Lower lobe of right lung (tissue), 2 donors: ENCODE data around the gene SLC30A10. TPM values are rescaled to one million over a fixed set of nuclear protein-coding genes. Genes with fewer than 3 reads are reported as not detected.
"Not testable (repeated sequence)": the region's sequence is repeated elsewhere in the genome, so short reads cannot be mapped to it uniquely, and the experiment has no call there.

Experiments used
- ATAC-seq, 2 donors: fragments of 200-7000 bp; cut with Tn5 transposase; one replicate each; pipeline ENCODE4 v1.9.1; 2020 to 2022; ENCODE audit warnings: mild to moderate bottlenecking in 2 of 2, moderate library complexity in 2 of 2
- DNase-seq: peaks from one replicate; pipeline ENCODE4 v3.0.0-alpha.2; 2020
- H3K27ac ChIP-seq: fragments of 200-600 bp; one replicate; pipeline ENCODE4 v1.8.0; 2022
- H3K27me3 ChIP-seq: fragments of 200-600 bp; one replicate; pipeline ENCODE4 v1.8.0; 2022; ENCODE audit warnings: low read depth
- H3K36me3 ChIP-seq: fragments of 200-600 bp; one replicate; pipeline ENCODE4 v1.8.0; 2022; ENCODE audit warnings: mild to moderate bottlenecking
- H3K4me1 ChIP-seq: fragments of 200-600 bp; one replicate; pipeline ENCODE4 v1.8.0; 2022
- H3K4me3 ChIP-seq: fragments of 200-600 bp; one replicate; pipeline ENCODE4 v1.8.0; 2022; ENCODE audit warnings: mild to moderate bottlenecking
- H3K9me3 ChIP-seq: fragments of 200-600 bp; one replicate; pipeline ENCODE4 v1.8.0; 2022
- intact Hi-C: fragments of 100-400 bp; cut with DNase I; formaldehyde crosslinking; loops from one replicate; pipeline ENCODE4 v1.11.0; 2022
- total RNA-seq: library from RNA; stranded (reverse); fragmentation: NEBNext Ultra II Directional; extraction: Animal tissue kit (Norgen Biotek cat#: 25700); gene quantifications from one replicate; pipeline ENCODE4 v1.2.1, GENCODE V29; 2021
- TF ChIP-seq, protein P1 (sequence below): fragments of 200-600 bp; IDR thresholded peaks from one replicate; pipeline ENCODE4 v1.8.0; 2022; ENCODE audit warnings: antibody characterized with exemption, mild to moderate bottlenecking
- donor health status: DM: no; HTN: yes; CAD: no; lungs with severe emphysema.

SLC30A10 gene
- total RNA-seq, 1 donor from 2014 or later: not detected

DNA sequence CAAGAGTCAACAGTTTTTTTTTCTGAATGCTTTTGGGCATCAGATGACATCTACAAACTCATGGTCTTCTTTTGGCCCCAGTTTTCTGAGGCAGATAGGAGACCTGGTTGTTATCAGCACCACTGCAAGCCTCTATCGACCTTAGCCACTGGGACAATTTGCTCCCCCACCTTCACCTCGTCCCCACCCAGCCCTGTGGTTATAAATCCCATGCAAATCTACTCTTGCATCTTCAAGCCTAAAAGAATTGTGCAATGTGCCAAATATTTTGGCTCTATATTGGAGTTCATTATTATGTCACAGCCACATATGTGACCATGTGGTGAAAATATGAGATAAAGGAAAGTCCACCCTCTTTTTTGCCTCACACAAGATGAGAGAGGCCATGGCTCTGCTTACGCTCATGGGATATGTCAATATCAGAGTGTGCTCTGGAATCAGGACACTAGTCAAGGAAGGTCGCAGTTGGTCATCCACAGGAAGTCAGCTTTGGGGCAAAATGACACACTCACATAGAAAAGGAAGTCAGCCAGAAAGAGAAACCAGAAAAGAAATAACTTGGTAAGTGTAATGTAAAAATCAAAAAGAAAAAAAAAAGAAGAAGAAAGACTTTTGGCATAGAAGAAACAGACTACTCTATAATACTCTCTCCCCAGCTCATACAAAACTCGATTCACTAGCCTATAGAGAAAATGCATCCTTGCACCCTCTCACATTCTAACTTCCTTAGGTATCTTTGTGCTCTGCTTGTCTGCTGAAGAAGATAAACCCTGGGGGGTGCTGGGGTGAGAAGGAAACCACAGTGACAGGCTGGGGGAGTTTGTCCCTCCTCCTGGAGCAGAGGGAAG, 21.2 kb downstream of the SLC30A10 start:
- peak in 1 of 2 donors; percentile 53 for ATAC-seq
- no peak overlapping the region for H3K4me3 ChIP-seq
- TF ChIP-seq, protein P1, sequence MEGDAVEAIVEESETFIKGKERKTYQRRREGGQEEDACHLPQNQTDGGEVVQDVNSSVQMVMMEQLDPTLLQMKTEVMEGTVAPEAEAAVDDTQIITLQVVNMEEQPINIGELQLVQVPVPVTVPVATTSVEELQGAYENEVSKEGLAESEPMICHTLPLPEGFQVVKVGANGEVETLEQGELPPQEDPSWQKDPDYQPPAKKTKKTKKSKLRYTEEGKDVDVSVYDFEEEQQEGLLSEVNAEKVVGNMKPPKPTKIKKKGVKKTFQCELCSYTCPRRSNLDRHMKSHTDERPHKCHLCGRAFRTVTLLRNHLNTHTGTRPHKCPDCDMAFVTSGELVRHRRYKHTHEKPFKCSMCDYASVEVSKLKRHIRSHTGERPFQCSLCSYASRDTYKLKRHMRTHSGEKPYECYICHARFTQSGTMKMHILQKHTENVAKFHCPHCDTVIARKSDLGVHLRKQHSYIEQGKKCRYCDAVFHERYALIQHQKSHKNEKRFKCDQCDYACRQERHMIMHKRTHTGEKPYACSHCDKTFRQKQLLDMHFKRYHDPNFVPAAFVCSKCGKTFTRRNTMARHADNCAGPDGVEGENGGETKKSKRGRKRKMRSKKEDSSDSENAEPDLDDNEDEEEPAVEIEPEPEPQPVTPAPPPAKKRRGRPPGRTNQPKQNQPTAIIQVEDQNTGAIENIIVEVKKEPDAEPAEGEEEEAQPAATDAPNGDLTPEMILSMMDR: no peak
- H3K27ac ChIP-seq: no peak overlapping the region
- no peaks in the 10 kb centered on the region for H3K27me3 ChIP-seq
- intact Hi-C loops: no loop called here
- no peak for DNase-seq
- H3K4me1 ChIP-seq: no peaks in the 10 kb centered on the region
- H3K36me3 ChIP-seq: no peaks in the 10 kb centered on the region
- H3K9me3 ChIP-seq: no peaks in the 10 kb centered on the region

DNA sequence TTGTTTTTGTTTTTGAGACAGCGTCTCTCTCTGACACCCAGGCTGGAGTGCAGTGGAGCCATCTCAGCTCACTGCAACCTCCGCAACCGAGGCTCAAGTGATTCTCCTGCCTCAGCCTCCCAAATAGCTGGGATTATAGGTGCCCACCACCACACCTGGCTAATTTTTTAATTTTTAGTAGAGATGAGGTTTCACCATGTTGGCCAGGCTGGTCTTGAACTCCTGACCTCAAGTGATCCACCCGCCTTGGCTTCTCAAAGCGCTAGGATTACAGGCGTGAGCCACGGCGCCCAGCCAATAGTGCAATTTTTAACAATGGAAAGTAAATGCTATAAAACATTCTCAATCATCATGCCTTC, 21.8 kb downstream of the SLC30A10 start:
- H3K27me3 ChIP-seq, H3K9me3 ChIP-seq, H3K36me3 ChIP-seq, ATAC-seq, intact Hi-C loops, H3K27ac ChIP-seq, DNase-seq, H3K4me1 ChIP-seq, H3K4me3 ChIP-seq: not testable (repeated sequence)

DNA sequence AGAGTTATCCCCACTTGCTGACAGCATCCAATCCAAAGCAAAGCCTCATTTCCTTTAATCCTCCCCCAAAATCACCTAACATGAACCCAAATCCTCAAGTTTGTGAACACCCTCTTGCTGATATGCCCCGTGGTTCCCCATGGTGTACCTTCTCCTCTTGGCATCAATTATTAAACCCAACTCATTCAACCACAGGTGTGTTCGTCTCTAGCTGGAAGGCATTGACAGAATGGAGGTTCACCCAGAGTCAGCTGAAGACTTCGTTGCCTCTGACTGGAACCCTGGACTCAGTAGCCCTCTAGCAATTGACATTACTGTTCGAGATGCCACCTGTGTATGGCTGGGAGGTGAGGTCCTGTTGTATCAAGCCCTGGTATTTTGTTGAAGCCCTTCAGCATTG, 22.8 kb downstream of the SLC30A10 start:
- intact Hi-C loops: no loop called here
- H3K27ac ChIP-seq: no peak overlapping the region
- no peaks in the 10 kb centered on the region for H3K4me1 ChIP-seq
- TF ChIP-seq, protein P1: no peak
- no peaks in the 10 kb centered on the region for H3K36me3 ChIP-seq
- H3K27me3 ChIP-seq: no peaks in the 10 kb centered on the region
- no peak for DNase-seq
- no peak for ATAC-seq
- H3K4me3 ChIP-seq: no peak overlapping the region
- H3K9me3 ChIP-seq: no peaks in the 10 kb centered on the region

DNA sequence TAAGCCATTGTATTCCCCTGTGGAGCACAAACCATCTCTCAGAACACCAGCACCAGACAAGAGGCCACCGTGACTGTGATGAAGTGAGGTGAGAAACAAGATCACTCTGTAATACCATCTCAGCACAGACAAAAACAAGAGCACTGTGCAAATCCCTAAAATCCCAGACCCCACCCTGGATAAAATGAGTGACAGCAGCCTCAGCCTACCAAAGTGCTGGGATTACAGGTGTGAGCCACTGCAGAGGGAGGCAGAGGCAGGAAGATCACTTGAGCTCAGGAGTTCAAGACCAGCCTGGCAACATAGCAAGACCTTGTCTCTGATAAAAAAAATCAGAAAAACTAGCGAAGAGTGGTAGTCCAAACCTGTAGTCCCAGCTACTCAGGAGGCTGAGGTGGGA, 23.4 kb downstream of the SLC30A10 start:
- no peak overlapping the region for H3K4me3 ChIP-seq
- H3K27me3 ChIP-seq: no peaks in the 10 kb centered on the region
- DNase-seq (no peak), ATAC-seq (no peak)
- H3K4me1 ChIP-seq: no peaks in the 10 kb centered on the region
- no peaks in the 10 kb centered on the region for H3K36me3 ChIP-seq
- intact Hi-C loops: no loop called here
- no peak overlapping the region for H3K27ac ChIP-seq
- TF ChIP-seq, protein P1: no peak
- H3K9me3 ChIP-seq: no peaks in the 10 kb centered on the region

DNA sequence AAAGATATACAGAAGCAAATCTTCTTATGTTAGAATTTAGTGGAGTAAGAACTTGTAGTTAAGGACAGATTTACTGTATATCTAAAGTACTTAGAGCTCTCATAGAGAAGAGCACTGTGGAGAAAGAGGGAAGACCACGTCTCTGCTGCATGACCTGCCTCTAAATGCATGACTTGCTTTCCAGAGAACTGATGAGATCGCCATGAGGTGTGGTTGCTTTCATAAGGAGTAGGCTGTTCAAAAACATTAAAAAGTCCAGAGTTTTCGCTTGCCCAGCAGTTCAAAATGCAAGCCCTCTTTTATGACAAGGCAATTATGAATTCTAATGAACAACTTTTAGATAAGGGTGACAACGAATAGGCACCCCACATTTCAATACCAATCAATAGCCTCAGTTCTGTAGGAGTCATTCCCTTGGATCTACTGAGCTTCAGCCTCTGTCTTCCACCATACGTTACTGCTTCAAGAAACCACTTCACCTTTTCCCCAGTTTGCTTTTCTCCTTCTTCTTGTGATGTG, 24.9 kb downstream of the SLC30A10 start:
- intact Hi-C loops: no loop called here
- DNase-seq: no peak
- Histone ChIP-seq H3K27me3 (no peaks in the 10 kb centered on the region), H3K9me3 (no peaks in the 10 kb centered on the region), H3K4me3 (no peak overlapping the region), H3K36me3 (no peaks in the 10 kb centered on the region), H3K4me1 (no peaks in the 10 kb centered on the region), H3K27ac (no peak overlapping the region)
- ATAC-seq: no peak
- TF ChIP-seq, protein P1: no peak

DNA sequence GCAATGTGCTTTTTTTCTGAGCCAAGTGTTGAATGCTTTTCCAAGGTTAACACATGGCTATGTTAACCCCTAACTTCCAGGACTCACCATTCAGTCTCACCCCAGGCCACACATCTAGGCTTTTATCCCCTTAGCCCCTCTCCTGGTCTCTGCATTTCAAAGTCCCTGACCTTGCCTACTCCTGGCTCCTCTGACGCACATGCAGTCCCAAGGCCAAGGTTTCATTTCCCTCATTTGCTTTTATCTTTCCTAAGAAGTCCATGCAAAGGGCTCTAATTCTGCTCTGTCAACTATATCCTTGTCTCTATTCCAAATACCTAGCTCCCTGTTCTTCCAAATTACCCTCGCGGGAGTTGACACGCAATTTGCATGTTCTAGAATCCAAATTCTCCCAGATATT, 25.4 kb downstream of the SLC30A10 start:
- TF ChIP-seq, protein P1: no peak
- intact Hi-C loops: no loop called here
- no peak for DNase-seq
- no peaks in the 10 kb centered on the region for H3K27me3 ChIP-seq
- H3K9me3 ChIP-seq: no peaks in the 10 kb centered on the region
- H3K27ac ChIP-seq: no peak overlapping the region
- H3K36me3 ChIP-seq: no peaks in the 10 kb centered on the region
- no peak overlapping the region for H3K4me3 ChIP-seq
- no peaks in the 10 kb centered on the region for H3K4me1 ChIP-seq
- no peak for ATAC-seq
